NCI-H1694 treated with DMSO at 0.1 percent for 48 hours (cell line): ENCODE results near the gene MYLK.

Experiments
- DNase-seq: peaks from one replicate; lab custom pipeline; 2025; lab: John Stamatoyannopoulos, UW

Gene MYLK

GRCh38 chr3:123768480-123769355 lies 115.4 kb downstream of the MYLK start:
- DNase-seq, result no peak

- DNase-seq, result no peak
Observed at GRCh38 chr3:123767564-123768292, 116.4 kb downstream of the MYLK start.

GRCh38 chr3:123767009-123767372 lies 117.1 kb downstream of the MYLK start:
- no peak for DNase-seq

GRCh38 chr3:123766193-123767008 lies 117.7 kb downstream of the MYLK start:
- DNase-seq, result no peak

GRCh38 chr3:123765475-123766128 lies 118.5 kb downstream of the MYLK start:
- no peak for DNase-seq

- no peak for DNase-seq
Observed at GRCh38 chr3:123764647-123765046, 119.5 kb downstream of the MYLK start.

GRCh38 chr3:123762805-123763204 lies 121.3 kb downstream of the MYLK start:
- no peak for DNase-seq

- no peak for DNase-seq
Observed at GRCh38 chr3:123760817-123761216, 123.3 kb downstream of the MYLK start.

GRCh38 chr3:123759871-123760270 lies 124.3 kb downstream of the MYLK start:
- no peak for DNase-seq

- no peak for DNase-seq
Observed at GRCh38 chr3:123759311-123759710, 124.8 kb downstream of the MYLK start.

- peak; percentile 73 for DNase-seq
Observed at GRCh38 chr3:123758081-123758564, 126.0 kb downstream of the MYLK start.

- DNase-seq, result no peak
Observed at GRCh38 chr3:123757281-123757940, 126.7 kb downstream of the MYLK start.

- no peak for DNase-seq
Observed at GRCh38 chr3:123755501-123755900, 128.6 kb downstream of the MYLK start.

GRCh38 chr3:123755085-123755484 lies 129.0 kb downstream of the MYLK start:
- no peak for DNase-seq

- DNase-seq, result no peak
Observed at GRCh38 chr3:123753286-123753685, 130.8 kb downstream of the MYLK start.

GRCh38 chr3:123752228-123752627 lies 131.9 kb downstream of the MYLK start:
- DNase-seq, result no peak

GRCh38 chr3:123751433-123751832 lies 132.7 kb downstream of the MYLK start:
- no peak for DNase-seq

- no peak for DNase-seq
Observed at GRCh38 chr3:123750659-123751420, 133.3 kb downstream of the MYLK start.

GRCh38 chr3:123750209-123750608 lies 133.9 kb downstream of the MYLK start:
- no peak for DNase-seq

- DNase-seq, result no peak
Observed at GRCh38 chr3:123749711-123750110, 134.4 kb downstream of the MYLK start.
